ENCODE results near the gene TBPL2. TPM values are rescaled to one million over a fixed set of nuclear protein-coding genes. Genes with fewer than 3 reads are reported as not detected.

The TBPL2 gene
- total RNA-seq, 1 donor from 2014 or later, result not detected

- H3K9ac ChIP-seq (ENCODE audit: low read depth in 1 of 3, low read length in 3 of 3), result no peak overlapping the region
- no peak overlapping the region for H3K4me3 ChIP-seq (ENCODE audit: low read length in 3 of 3)
- H3K27me3 ChIP-seq (ENCODE audit: control insufficient read depth in 3 of 3, insufficient read depth in 3 of 3, low read length in 3 of 3), result no peaks in the 10 kb centered on the region
- peaks cover 31 to 53% (median 51%) of the 10 kb centered on the region in 3 donors for H3K36me3 ChIP-seq (ENCODE audit: control insufficient read depth in 3 of 3, insufficient read depth in 3 of 3, low read length in 3 of 3)
- H3K27ac ChIP-seq (ENCODE audit: low read depth, low read length), result no peak overlapping the region
- H3K4me1 ChIP-seq (ENCODE audit: control insufficient read depth in 3 of 3, insufficient read depth in 3 of 3, low read length in 3 of 3), result peaks cover 0 to 7% (median under 1%) of the 10 kb centered on the region in 3 donors
- H3K9me3 ChIP-seq (ENCODE audit: control insufficient read depth in 3 of 3, low read length in 3 of 3), result no peaks in the 10 kb centered on the region
Measured at GRCh38 chr14:55377236-55377635, 63.2 kb downstream of the TBPL2 start.

DNA sequence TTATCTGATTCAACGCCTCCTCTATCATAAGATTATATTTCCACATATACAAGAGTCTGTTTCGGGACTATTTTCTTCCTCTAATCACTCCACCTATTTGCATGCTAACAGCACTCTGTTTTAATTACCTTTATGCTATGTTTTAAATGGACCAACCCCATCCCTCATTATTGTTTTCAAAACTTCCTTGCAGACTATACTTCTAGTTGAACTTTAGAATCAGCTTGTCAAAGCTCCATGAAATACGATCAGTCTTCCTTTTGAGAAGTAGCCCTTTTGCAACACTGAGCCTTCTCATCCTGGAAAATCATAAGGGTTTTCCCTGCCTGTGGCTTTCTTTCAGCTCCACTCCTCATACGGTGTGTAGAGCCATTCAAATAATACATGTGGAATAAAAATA, 65.6 kb downstream of the TBPL2 start:
- Histone ChIP-seq H3K27me3 (ENCODE audit: control insufficient read depth in 3 of 3, insufficient read depth in 3 of 3, low read length in 3 of 3) (no peaks in the 10 kb centered on the region), H3K9ac (ENCODE audit: low read depth in 1 of 3, low read length in 3 of 3) (no peak overlapping the region), H3K9me3 (ENCODE audit: control insufficient read depth in 3 of 3, low read length in 3 of 3) (no peaks in the 10 kb centered on the region), H3K4me1 (ENCODE audit: control insufficient read depth in 3 of 3, insufficient read depth in 3 of 3, low read length in 3 of 3) (peaks cover 0 to 3% (median 0%) of the 10 kb centered on the region in 3 donors), H3K36me3 (ENCODE audit: control insufficient read depth in 3 of 3, insufficient read depth in 3 of 3, low read length in 3 of 3) (peaks cover 15 to 36% (median 36%) of the 10 kb centered on the region in 3 donors), H3K4me3 (ENCODE audit: low read length in 3 of 3) (no peak overlapping the region), H3K27ac (ENCODE audit: low read depth, low read length) (no peak overlapping the region)

GRCh38 chr14:55373784-55374705, 66.4 kb downstream of the TBPL2 start:
- Histone ChIP-seq H3K36me3 (ENCODE audit: control insufficient read depth in 3 of 3, insufficient read depth in 3 of 3, low read length in 3 of 3) (peaks cover 14 to 43% (median 42%) of the 10 kb centered on the region in 3 donors), H3K4me3 (ENCODE audit: low read length in 3 of 3) (no peak overlapping the region)

DNA sequence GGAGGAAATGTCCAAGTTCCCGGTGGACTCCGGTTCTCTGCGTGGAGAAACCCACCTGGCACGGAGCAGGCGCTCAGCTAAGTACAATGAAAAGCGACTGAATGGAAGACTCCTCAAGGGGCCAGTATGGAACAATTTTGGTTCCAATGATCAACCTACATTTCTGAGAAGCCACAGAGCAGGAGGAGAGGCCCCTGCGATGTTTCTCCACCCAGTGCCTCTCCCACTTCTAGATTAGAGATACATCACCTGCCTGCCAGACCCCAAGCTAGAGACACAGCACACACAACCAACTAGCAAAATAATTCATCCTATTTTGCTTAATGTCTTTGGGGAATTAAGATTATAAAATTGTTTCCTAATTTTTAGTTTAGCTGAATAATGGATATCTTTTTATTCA, 67.6 kb downstream of the TBPL2 start:
- Histone ChIP-seq H3K9ac (ENCODE audit: low read depth in 1 of 3, low read length in 3 of 3) (no peak overlapping the region), H3K27ac (ENCODE audit: low read depth, low read length) (peak overlapping the region; percentile 5), H3K36me3 (ENCODE audit: control insufficient read depth in 3 of 3, insufficient read depth in 3 of 3, low read length in 3 of 3) (peaks cover 16 to 44% (median 32%) of the 10 kb centered on the region in 3 donors), H3K27me3 (ENCODE audit: control insufficient read depth in 3 of 3, insufficient read depth in 3 of 3, low read length in 3 of 3) (no peaks in the 10 kb centered on the region), H3K9me3 (ENCODE audit: control insufficient read depth in 3 of 3, low read length in 3 of 3) (no peaks in the 10 kb centered on the region), H3K4me3 (ENCODE audit: low read length in 3 of 3) (no peak overlapping the region), H3K4me1 (ENCODE audit: control insufficient read depth in 3 of 3, insufficient read depth in 3 of 3, low read length in 3 of 3) (peaks cover 0 to 4% (median 0%) of the 10 kb centered on the region in 3 donors)

More at GRCh38 chr14:55373784-55374705, 66.4 kb downstream of the TBPL2 start:
- Histone ChIP-seq H3K27me3 (ENCODE audit: control insufficient read depth in 3 of 3, insufficient read depth in 3 of 3, low read length in 3 of 3) (no peaks in the 10 kb centered on the region), H3K9me3 (ENCODE audit: control insufficient read depth in 3 of 3, low read length in 3 of 3) (no peaks in the 10 kb centered on the region), H3K27ac (ENCODE audit: low read depth, low read length) (no peak overlapping the region), H3K9ac (ENCODE audit: low read depth in 1 of 3, low read length in 3 of 3) (no peak overlapping the region), H3K4me1 (ENCODE audit: control insufficient read depth in 3 of 3, insufficient read depth in 3 of 3, low read length in 3 of 3) (peaks cover 0 to 4% (median 0%) of the 10 kb centered on the region in 3 donors)

DNA sequence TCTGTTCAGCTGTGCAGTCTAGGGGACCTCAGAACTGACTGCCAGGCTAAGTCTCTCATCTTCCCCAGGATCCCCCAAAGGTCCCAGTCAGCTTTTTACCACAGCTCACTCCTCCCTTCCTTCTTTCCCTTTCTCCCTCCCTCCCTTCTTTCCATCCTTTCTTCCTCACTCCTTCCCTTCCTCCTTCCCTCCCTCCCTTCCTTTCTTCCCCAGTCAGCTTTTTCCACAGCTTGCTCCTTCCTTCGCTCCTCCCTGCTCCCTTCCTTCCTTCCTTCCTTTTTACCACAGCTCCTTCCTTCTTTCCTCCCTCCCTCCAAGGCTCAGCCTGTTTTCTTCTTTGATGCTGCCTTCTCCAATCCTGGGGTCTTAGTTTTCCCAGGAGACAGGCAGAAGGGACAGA, 68.0 kb downstream of the TBPL2 start:
- Histone ChIP-seq H3K9ac (ENCODE audit: low read depth in 1 of 3, low read length in 3 of 3) (no peak overlapping the region), H3K27me3 (ENCODE audit: control insufficient read depth in 3 of 3, insufficient read depth in 3 of 3, low read length in 3 of 3) (no peaks in the 10 kb centered on the region), H3K36me3 (ENCODE audit: control insufficient read depth in 3 of 3, insufficient read depth in 3 of 3, low read length in 3 of 3) (peaks cover 16 to 43% (median 28%) of the 10 kb centered on the region in 3 donors), H3K4me3 (ENCODE audit: low read length in 3 of 3) (no peak overlapping the region), H3K9me3 (ENCODE audit: control insufficient read depth in 3 of 3, low read length in 3 of 3) (no peaks in the 10 kb centered on the region), H3K4me1 (ENCODE audit: control insufficient read depth in 3 of 3, insufficient read depth in 3 of 3, low read length in 3 of 3) (peaks cover 0 to 4% (median 0%) of the 10 kb centered on the region in 3 donors), H3K27ac (ENCODE audit: low read depth, low read length) (peak overlapping the region; percentile 5)

DNA sequence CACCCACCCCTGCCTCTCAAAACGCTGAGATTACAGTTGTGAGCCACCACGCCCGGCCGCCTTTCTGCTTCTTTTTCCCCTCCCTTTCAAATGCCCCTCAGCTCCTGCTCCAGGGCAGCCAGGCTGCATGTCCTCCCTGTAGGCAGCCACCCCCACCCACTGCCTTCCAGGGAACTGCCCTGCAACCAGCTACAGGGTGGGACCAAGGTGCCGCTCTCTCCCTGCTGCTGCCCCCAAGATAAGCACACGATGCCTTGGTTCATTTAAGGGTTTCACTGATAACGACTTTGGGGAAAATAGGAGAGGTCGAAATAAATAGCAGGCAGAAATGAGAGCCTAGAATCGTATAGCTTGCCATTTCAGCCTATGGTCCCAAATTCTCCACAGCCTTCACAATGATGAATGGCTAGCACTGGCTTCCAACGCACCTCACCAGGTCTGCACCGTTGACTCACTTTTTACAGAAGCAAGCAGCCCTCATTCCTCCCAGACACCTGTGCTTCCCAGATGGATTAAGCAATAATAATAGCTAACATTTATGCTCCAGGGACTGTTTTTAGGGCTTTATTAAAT, 69.4 kb downstream of the TBPL2 start:
- peaks cover 0 to 7% (median 7%) of the 10 kb centered on the region in 3 donors for H3K4me1 ChIP-seq (ENCODE audit: control insufficient read depth in 3 of 3, insufficient read depth in 3 of 3, low read length in 3 of 3)
- no peak overlapping the region for H3K4me3 ChIP-seq (ENCODE audit: low read length in 3 of 3)
- H3K27ac ChIP-seq (ENCODE audit: low read depth, low read length), result no peak overlapping the region
- H3K9me3 ChIP-seq (ENCODE audit: control insufficient read depth in 3 of 3, low read length in 3 of 3), result no peaks in the 10 kb centered on the region
- no peaks in the 10 kb centered on the region for H3K27me3 ChIP-seq (ENCODE audit: control insufficient read depth in 3 of 3, insufficient read depth in 3 of 3, low read length in 3 of 3)
- peaks cover 5 to 36% (median 13%) of the 10 kb centered on the region in 3 donors for H3K36me3 ChIP-seq (ENCODE audit: control insufficient read depth in 3 of 3, insufficient read depth in 3 of 3, low read length in 3 of 3)
- no peak overlapping the region for H3K9ac ChIP-seq (ENCODE audit: low read depth in 1 of 3, low read length in 3 of 3)

GRCh38 chr14:55366271-55366670, 74.1 kb downstream of the TBPL2 start:
- Histone ChIP-seq H3K9ac (ENCODE audit: low read depth in 1 of 3, low read length in 3 of 3) (no peak overlapping the region), H3K4me1 (ENCODE audit: control insufficient read depth in 3 of 3, insufficient read depth in 3 of 3, low read length in 3 of 3) (peaks cover 0 to 7% (median 7%) of the 10 kb centered on the region in 3 donors), H3K36me3 (ENCODE audit: control insufficient read depth in 3 of 3, insufficient read depth in 3 of 3, low read length in 3 of 3) (peaks cover 3 to 34% (median 17%) of the 10 kb centered on the region in 3 donors), H3K27ac (ENCODE audit: low read depth, low read length) (peak overlapping the region; percentile 8), H3K9me3 (ENCODE audit: control insufficient read depth in 3 of 3, low read length in 3 of 3) (no peaks in the 10 kb centered on the region), H3K4me3 (ENCODE audit: low read length in 3 of 3) (no peak overlapping the region), H3K27me3 (ENCODE audit: control insufficient read depth in 3 of 3, insufficient read depth in 3 of 3, low read length in 3 of 3) (no peaks in the 10 kb centered on the region)

Small RNAs within 50 kb of the gene (small RNA-seq; reads per million reads assigned to genes)
- gene AL356801.1, result not detected

Other genes with a start within 250 kb of the TBPL2 start
- 4.2 TPM for gene DLGAP5, start 249.0 kb downstream of the TBPL2 start, total RNA-seq
- gene FBXO34, start 169.2 kb downstream of the TBPL2 start, total RNA-seq, result 24.5 TPM
- gene ATG14, start 28.8 kb downstream of the TBPL2 start, total RNA-seq, result 14.6 TPM
- 72.0 TPM for gene KTN1, start 139.6 kb upstream of the TBPL2 start, total RNA-seq